ENCODE data around the gene ZNF431.

- TF ChIP-seq EZH2 (IDR thresholded peaks at IDR 0.05; ENCODE audit: insufficient read depth, poor library complexity, severe bottlenecking) (no peak), EZH2phosphoT487 (IDR thresholded peaks at IDR 0.05; ENCODE audit: insufficient read depth, low read depth) (no peak)
Observed at GRCh38 chr19:21133633-21134032, 8.2 kb upstream of the ZNF431 start.

Data from GM23248 (cell line).